ENCODE data around the gene HSPB6.

HSPB6 gene

DNA sequence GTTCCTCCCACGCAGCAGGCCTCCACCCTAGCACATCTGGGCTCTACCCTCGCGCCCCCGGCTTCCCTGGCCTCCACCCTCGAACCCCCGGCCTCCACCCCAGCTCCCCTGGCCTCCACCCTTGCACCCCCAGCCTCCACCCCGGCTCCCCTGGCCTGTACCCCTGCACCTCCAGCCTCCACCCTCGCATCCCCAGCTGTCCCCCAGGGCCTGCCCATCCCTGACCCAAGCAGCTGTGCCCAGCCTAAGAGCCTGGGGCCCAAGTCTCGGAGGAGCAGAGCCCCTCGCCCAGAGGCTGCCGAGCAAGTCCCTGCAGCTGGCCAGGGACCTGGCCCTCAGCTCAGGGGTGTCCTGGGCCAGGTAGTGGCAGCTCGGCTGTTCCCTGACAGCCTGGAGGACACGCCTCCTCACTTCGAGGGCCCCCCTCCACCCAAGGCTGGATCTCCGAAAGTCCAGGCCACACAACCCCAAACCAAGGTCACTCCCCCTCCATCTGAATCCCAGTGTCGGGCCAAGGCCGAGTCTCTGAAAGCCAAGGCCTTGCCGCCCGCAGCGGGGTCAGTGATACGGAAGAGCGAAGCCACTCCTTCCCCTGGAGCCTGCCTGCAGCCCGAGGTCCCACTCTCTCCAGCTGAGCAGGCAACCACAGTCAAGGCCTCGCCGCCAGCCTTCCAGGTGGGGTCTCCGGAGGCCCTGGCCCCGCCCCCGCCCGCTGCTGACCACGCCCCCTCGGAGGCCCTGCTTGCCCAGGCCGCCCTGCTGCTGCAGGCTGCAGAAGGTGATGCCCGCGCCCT lies 10.7 kb upstream of the HSPB6 start:
- DNase-seq (ENCODE audit: low spot score): peak; percentile 76

DNA sequence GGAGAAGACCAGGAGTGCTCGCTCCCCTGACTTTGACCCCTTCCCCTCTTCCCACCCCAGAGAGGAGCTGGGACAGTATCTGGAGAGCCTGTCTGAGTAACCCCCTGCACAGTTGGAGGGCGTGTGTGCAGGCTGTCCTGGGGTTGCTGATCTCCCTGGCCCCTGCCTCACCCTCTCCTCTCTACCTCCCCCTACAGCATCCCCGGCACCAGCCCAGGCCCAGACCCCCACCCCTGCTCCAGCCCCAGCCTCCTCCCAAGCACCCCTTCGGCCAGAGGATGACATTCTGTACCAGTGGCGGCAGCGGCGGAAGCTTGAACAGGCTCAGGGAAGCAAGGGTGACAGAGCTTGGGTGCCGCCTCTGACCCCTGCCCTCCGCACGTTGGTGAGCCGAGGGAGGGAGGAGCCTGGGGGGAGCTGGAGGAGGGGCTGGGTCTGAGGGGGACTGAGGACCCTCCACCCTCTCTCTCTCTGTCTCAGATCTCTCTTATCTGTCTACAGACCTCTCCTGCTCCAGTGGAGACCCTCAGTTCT lies 9.8 kb upstream of the HSPB6 start:
- no peak for DNase-seq (ENCODE audit: low spot score)

DNA sequence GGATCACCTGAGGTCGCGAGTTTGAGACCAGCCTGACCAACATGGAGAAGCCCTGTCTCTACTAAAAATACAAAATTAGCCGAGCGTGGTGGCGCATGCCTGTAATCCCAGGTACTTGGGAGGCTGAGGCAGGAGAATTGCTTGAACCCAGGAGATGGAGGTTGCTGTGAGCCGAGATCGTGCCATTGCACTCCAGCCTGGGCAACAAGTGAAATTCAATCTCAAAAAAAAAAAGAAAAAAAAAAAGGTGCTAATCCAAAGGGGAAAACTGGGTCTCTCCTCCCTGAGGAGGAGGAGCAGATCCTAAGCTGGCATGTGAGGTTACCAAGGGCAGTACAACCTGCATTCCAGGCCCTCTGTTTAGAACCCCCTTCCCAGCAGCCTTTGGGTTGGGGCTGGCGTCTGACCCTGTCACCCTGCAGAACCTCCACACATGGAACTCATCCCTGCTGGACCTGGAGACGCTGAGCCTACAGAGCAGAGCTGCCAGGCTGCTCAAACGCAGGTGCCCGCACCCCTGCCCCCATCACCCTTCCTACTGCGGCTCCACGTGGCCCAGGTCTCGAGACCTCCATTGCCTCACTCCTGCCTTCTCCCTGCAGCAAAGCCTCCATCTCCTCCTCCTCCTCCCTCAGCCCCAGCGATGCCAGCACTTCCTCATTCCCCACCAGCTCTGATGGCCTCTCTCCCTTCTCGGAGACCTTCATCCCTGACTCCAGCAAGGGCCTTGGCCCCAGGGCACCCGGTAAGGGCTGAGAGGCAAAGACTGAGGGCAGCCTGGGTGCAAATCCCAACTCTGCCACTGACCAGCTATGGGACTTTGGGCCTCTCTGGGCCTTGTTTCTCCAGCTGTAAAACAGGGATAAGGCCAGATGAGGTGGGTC lies 7.8 kb upstream of the HSPB6 start:
- no peak for DNase-seq (ENCODE audit: low spot score)

DNA sequence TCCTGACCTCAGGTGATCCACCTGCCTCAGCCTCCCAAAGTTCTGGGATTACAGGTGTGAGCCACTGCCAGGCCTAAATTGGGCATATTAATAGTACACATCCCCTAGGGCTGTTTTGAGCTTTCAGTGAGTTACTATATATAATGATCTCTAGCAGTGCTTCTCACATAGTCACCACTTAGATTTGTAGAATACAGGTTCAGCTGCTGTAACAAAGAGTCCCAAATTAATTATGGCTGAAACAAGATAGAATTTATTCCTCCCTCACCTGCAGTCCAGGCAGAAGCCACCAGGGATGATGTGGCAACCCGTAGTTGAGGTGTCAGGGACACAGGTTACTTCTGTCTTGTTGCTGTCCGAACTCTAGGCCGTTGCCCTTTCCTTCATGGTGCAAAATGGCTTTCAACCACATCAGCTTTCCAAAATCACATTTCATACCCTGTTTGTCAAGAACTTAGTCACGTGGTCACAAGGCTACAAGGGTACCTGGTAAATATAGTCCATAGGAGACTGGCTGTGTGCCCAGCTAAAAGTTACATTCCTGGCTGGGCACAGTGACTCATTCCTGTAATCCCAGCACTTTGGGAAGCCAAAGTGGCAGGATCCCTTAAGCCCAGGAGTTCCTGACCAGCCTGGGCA lies 4.0 kb upstream of the HSPB6 start:
- peak; percentile 61 for DNase-seq (ENCODE audit: low spot score)

DNA sequence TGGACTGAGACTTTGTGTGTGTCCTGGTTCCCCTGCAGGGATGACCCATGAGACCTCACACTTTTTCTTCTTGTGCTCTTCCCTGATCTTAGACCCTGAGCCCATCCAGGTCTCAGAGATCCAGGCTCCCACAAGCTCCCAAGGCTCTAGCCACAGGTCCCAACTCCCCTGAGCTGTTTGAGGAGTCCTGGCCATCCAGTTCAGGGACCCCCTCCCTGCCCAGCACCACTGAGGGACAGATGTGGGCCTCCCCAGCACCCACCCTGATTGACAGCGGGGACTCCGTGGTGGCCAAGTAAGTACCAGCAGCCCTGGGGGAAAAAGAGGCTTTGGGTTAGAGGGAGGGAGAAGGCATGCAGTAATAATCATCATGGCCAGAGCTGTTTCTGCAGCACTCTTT lies 2.9 kb upstream of the HSPB6 start:
- DNase-seq (ENCODE audit: low spot score): no peak

DNA sequence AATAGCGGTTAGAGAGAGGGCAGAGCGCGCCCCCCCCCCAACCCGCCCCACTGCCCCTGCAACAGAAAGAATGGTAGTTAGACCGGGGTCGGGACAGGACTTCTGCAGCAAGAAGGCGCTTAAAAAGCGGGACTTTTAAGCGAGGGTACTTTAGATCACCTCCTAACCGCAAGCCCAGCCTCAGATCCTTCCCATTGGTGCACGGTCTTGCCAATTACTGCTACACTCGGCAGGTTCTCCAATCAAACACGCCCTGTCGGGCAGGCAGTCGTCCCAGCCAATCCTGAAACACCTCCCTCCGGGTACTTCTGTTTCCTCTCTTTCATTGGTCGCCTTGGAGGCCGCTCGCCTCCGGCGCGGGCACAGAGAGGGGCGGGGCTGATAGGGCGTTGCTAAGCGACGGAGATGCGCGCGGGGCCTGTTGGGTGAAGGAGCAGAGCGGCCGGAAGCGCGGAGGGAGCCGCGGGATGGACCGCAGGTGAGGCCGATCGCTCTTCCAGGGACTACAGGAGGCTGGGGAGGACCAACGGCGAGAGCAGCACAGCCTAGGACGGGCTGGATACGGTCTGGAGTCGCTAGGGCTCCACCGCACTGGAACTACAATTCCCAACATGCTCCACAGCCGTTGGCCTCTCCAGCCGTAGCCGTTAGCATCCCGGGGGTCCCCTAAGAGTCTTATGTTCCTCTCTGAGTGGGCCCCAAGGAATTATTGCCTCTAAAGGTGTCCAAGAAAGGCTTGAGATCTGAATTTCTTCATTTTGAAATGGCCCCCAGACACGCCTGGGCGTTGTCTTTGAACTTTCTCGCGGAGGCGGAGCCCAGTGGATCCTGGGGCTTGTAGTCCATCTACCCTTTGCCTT lies 1.1 kb upstream of the HSPB6 start, which contains the start of gene PROSER3:
Gene PROSER3, plus strand, starts transcription at position 428 of the 860 bp plus-strand sequence. Its CDS starts 40 bp downstream, at position 468.
- peak; percentile 100 for DNase-seq (ENCODE audit: low spot score)

DNA sequence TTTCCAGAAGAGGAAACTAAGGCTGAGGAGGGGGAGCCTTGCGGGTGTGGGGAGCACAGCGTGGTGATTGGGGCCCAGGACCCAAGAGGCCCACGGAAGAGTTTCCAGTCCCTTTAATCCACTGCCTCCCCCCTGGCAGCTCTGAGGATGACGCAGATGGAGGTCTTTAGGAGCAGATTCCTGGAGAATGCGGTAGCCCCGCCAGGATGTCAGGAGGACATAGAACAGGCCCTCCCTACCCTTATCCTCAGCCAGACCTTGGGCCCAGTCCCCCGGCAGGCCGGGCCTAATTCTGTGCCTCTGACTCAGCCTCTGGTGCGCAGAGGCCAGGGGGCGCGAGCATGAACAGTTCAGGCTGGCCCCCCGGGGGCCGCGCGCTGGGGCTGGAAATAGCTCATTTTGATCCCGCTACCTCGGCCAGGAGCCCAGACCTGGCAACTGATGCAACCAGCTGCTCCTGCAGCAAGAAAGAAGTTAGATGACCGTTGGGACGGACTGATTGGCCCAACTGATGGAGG lies 461 bp upstream of the HSPB6 start:
- peak; percentile 67 for DNase-seq (ENCODE audit: low spot score)

DNA sequence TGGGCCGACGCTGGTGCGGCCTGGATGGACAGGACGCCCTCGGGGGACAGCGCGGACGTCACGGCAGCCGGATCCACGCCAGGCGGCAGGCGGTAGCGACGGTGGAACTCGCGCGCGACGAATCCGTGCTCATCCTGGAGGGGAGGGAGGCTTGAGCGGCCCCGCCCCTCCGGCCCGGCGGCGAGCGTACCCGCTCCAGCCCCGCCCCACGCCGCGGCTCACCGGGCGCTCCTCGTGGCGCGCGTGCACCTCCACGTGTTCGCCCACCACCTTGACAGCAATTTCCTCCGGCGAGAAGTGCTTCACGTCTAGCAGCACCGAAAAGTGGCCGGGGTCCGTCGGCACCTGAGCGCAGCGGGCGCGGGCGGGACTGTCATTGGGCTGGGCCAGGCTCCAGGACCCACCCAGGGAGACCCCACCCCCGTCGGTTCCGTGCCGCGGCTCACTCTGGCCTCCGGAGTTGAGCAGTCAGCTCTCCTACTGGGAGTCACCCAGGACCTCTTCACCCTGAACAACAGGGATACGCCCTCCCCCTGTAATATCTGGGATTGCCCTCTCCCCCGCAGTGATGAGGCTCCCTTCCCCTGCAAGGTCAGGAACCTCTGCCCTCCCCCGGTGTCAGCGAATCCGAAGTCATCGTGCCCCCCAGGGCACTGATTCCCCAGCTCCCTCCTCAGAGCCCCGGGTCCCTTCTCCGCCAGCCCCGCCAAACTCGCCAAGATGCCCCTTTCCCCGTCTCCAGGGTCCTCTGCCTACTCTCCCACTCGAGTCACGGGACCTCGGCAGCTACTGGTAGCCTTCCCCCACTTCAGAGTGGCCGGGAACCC lies 1.1 kb downstream of the HSPB6 start:
- DNase-seq (ENCODE audit: low spot score): no peak

DNA sequence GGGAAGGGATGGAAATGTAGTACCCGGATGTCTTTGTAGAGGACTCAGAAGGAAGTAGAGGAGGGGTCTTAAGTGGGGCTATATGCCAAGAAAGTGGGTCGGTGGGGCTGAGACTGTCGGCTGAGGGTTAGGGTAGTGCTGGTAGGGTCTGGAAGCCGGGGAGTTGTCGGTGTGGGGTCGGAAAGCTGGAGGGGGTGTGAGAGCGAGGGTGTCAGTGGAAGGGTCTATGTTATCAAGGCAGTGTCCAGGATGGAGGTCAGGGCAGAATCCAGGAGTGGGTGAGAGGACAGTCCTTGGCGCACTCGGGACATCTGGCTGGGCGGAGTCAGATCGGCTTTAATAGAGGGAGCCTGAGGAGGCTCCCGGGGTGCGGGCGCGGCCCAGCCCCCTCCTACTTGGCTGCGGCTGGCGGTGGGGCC lies 1.7 kb downstream of the HSPB6 start:
- no peak for DNase-seq (ENCODE audit: low spot score)

DNA sequence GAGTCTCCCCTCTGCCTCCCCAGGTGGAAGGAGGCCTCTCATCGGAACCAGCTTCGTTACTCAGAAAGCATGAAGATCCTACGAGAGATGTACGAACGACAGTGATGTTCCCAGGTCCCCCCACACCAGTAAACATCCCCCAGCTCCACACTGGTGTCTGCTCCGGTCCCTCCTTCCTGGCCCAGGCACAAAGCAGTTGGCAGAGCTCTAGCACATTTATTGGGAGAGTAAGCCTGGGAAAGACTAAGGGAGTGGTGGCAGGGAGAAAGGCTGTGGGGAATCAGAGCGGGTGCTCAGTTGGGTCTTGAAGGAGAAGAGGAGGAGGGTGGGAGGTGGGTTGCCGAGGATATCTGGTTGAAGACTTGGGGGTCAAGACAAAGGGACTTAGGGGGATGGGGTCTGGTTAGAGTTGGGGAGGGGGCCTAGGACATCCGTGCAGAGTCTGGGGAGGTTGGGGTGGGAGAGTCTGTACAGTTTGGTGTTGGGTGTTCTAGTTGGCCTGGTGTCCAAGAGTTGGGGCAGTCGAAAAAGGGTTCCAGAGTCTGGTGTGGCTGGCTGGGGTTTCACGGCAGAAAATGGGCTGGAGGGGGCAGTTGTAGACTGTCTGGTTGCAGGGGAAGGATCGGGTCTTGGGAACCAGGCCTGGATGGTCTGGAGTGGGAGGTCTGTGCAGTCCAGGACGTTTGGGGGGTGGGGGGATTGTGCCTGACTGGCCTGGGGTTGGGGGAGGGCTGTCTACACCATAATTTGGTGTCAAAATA lies 2.3 kb downstream of the HSPB6 start:
- no peak for DNase-seq (ENCODE audit: low spot score)

DNA sequence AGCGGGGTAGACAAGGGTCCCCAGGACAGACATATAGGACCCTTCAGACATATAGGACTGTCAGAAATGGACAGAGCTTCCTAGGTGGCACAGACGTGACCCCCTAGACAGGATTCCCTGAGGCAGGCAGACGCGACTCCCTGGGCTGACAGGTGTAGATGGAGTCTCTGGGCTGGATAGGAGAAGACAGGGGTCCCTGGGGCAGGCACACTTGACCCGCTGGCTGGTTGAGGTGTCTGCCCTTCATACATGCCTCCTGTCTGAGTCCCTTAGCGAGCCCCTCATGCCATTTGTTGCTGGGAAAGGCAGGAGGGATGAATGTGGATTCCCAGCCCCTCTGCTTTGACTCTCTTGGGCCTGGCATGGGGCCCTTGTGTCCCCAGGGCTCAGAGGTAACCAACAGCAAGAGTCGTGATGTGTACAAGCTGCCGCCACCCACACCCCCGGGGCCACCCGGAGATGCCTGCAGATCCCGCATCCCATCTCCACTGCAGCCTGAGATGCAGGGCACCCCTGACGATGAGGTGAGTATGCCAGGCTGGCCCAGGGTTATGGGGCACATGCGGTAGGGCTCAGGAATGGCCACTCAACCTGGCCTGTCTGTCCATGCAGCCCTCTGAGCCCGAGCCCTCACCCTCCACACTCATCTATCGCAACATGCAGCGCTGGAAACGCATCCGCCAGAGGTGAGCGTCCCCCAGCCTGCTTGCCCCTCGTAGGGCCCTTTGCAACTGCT lies 3.0 kb downstream of the HSPB6 start:
- DNase-seq (ENCODE audit: low spot score): no peak

DNA sequence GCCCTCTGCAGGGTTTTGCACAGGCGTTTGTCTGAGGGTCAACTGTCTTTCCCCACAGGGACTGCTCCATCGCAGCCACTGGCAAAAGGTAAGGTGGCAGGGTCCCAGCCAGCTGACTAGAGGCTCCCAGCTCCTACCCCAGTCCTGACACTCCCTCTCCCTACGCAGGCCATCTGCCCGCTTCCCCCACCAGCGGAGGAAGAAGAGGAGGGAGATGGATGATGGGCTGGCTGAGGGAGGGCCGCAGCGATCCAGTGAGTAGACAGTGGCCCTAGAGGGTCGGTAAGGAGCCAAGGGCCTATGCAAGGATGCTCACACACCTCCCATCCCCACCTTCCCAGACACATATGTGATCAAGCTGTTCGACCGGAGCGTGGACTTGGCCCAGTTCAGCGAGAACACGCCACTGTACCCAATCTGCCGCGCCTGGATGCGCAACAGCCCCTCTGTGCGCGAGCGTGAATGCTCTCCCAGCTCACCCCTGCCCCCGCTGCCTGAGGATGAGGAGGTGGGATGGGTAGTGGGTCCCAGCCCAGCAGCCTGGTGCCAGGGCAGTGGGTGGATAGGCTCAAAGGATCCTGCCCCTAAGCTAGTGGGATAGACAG lies 4.0 kb downstream of the HSPB6 start:
- DNase-seq (ENCODE audit: low spot score): no peak

DNA sequence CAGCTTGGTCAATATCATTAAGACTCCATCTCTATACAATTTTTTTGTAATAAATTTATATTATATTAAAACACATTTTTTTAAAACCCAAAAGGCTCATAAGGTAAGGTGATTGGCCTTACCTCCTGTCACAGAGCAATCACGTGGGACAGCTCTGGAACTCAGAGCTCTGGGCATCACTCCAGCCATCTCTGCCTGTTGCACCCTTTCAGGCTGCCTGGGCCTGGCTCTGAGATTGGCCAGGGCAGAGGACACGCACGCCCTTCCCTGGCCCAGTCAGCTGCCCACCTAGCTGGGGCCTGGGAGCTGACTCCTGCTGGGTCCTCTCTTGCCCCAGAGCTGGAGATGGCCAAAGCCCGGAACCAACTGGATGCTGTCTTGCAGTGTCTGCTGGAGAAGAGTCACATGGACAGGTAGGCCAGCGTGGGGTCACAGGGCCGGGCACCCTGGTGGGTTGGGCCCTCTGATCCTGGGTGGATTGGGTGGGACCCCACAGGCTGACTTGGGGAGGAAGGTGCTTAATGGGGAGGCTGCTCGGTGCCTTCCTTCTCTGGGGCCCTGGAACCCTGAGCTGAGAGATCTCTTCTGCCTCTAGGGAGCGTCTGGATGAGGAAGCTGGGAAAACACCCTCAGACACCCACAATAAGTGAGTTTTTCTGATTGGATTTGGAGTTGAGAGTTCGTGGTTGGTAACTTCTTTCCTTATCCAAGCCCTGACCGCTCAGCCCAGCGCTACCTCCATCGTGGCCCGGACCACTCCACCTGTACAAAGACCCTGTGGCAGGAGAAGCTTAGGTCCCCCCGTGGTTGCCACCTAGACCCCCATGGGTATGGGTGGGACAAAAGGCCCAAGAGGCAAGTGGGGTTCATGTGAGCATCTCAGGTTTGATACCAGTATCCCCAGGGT lies 4.7 kb downstream of the HSPB6 start:
- no peak for DNase-seq (ENCODE audit: low spot score)

DNA sequence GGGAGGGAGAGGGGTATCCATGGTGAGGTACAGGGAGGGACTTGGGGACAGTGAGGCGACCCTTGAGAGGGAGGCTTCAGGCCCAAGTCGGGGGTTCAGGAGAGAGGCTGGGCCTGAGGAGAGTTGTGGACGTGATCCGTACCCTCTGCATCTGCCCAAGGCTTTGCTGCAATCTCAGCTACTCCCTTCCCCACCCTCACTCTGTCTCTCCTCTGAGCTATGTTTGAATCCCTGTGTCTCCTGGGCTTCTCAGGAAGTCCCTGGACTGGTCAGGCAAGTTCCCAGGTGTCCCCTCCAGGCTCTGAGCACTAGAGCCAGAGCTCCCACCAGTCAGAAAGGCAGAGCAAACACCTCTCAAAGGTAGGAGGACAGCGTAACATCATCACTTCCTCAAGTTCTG lies 6.7 kb downstream of the HSPB6 start:
- DNase-seq (ENCODE audit: low spot score): no peak

DNA sequence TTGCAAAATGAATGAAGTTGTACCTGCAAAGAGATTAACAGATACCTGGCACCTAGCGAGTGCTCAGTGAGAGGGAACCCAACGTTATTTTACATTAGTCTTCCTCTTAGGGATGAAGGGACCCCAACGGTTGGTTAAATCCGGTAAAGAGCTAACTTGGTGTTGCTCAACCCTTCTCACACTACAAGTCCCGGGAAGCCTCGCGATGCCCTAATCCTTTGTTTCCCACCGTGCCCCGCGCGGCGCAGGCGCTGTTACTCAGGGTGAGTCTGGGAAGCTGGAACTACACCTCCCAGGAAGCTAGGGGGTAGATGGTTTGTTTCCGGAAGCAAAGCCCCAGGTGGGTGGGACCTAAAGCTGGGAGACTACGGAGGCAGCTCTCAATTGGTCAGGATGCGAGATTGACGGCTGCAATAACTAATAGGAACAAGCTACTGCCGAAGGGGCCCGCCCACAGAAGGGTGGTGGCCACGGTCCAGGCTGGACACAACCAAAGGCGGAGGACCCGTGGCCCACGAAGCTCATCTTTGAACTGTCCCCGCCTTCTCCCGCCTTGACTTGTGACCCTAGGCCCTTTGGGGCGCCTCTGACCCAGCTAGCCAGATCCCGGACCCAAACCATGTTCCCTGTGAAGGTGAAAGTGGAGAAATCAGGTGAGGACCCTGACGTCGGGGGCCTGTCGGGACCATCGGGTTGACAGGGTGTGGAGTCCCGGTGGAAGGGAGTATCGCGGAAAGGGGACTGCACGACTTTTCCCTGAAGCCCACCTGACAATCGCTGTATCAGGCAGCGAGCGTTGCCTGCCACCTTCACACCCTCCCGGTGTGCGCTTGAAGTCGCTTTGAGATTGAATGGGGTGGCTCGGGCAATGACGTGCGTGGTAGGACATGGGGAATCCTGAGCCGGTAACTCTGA lies 8.5 kb downstream of the HSPB6 start, which contains the start of gene LIN37:
Gene LIN37, plus strand, starts transcription at position 471 of the 915 bp plus-strand sequence. Its CDS starts 149 bp downstream, at position 620.
- DNase-seq (ENCODE audit: low spot score): peak; percentile 99

DNA sequence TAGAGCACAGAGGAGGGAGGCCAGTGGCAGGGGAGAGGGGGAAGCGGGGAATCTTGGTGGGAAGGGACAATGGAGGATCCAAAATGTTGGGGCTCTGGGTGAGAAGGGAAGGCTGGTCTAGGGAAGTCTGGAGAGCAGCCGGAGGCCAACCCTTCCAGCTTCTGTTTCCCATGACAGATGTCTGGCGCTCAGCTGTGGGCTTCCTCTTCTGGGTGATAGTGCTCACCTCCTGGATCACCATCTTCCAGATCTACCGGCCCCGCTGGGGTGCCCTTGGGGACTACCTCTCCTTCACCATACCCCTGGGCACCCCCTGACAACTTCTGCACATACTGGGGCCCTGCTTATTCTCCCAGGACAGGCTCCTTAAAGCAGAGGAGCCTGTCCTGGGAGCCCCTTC lies 10.3 kb downstream of the HSPB6 start:
- DNase-seq (ENCODE audit: low spot score): no peak
